Esophagus squamous epithelium (tissue), 5 donors: ENCODE measurements around the gene SGCD. TPM values are rescaled to one million over a fixed set of nuclear protein-coding genes. Genes with fewer than 3 reads are reported as not detected.

Experiments used
- DNase-seq: peaks from one replicate; lab custom pipeline; 2025; lab: John Stamatoyannopoulos, UW
- H3K27ac ChIP-seq, 4 donors: fragments of 200-600 bp; sonication (generic); one replicate each; pipeline ENCODE4 v1.5.1; 2016 to 2019; ENCODE audit warnings: mild to moderate bottlenecking in 1 of 4
- H3K27me3 ChIP-seq, 4 donors: fragments of 200-600 bp; sonication (generic); 1 replicate in 3 of 4; 2 replicates in 1 of 4; pipeline versions ENCODE4 v1.5.1 to v1.6.0; 2017 to 2021; ENCODE audit warnings: antibody characterized with exemption in 1 of 4
- H3K36me3 ChIP-seq, 3 donors: fragments of 200-600 bp; sonication (generic); one replicate each; pipeline ENCODE4 v1.5.1; 2016 to 2019
- H3K4me1 ChIP-seq, 3 donors: fragments of 200-600 bp; sonication (generic); one replicate each; pipeline ENCODE4 v1.5.1; 2017 to 2019
- H3K4me3 ChIP-seq, 4 donors: fragments of 200-600 bp; sonication (generic); 1 replicate in 3 of 4; 2 replicates in 1 of 4; pipeline ENCODE4 v1.5.1; 2016 to 2019; ENCODE audit warnings: mild to moderate bottlenecking in 2 of 4, moderate library complexity in 1 of 4
- H3K9me3 ChIP-seq, 3 donors: fragments of 200-600 bp; sonication (generic); one replicate each; pipeline ENCODE4 v1.5.1; 2016 to 2019
- POLR2A ChIP-seq, 4 donors: fragments of 450-650 bp; IDR thresholded peaks; one replicate each; pipeline ENCODE4 v1.6.1; 2017; ENCODE audit warnings: antibody characterized with exemption in 4 of 4, mild to moderate bottlenecking in 4 of 4, moderate library complexity in 3 of 4
- WGBS, 2 donors: methylation state at CpG; one replicate each; pipeline ENCODE4 v1.1.5; 2018; 5-methylcytosine and 5-hydroxymethylcytosine counted together
- intact Hi-C: fragments of 100-400 bp; cut with DNase I; formaldehyde crosslinking; loops from one replicate; pipeline ENCODE4 v1.15.0; 2022
- total RNA-seq, 4 donors: library from RNA; depleted of rRNA; stranded (reverse); fragments of >200 nt; gene quantifications; one replicate each; pipeline ENCODE4 v1.1.0, GENCODE V29; 2016
- TF ChIP-seq, protein P1 (sequence below), 6 experiments: fragments of 450-650 bp in 4 of 6; fragments of 200-600 bp in 2 of 6; sonication (generic) in 2 of 6; IDR thresholded peaks; one replicate each; pipeline ENCODE4 v1.5.1; 2016 to 2019; ENCODE audit warnings: antibody characterized with exemption in 6 of 6, mild to moderate bottlenecking in 4 of 6, moderate library complexity in 4 of 6
- donor health status: DM: yes; HTN: yes; CAD: no.

The SGCD gene
- total RNA-seq, 4 donors from 2014 or later, result 0.08 to 4.4 (median 0.64) TPM

GRCh38 chr5:156356238-156356637, 29.3 kb downstream of the SGCD start:
- Histone ChIP-seq H3K4me1 (no peaks in the 10 kb centered on the region), H3K9me3 (no peaks in the 10 kb centered on the region), H3K27ac (no peak overlapping the region), H3K4me3 (no peak overlapping the region), H3K27me3 (no peaks in the 10 kb centered on the region), H3K36me3 (no peaks in the 10 kb centered on the region)
- DNase-seq, result no peak
- WGBS, 2 donors, result 20% methylated on average over 2 of the region's 2 CpGs; no CpG with 5 or more reads in 1 of the 2 donors
- intact Hi-C loops, result no loop called here
- TF ChIP-seq POLR2A (IDR thresholded peaks at IDR 0.05), result no peak
- TF ChIP-seq, protein P1, sequence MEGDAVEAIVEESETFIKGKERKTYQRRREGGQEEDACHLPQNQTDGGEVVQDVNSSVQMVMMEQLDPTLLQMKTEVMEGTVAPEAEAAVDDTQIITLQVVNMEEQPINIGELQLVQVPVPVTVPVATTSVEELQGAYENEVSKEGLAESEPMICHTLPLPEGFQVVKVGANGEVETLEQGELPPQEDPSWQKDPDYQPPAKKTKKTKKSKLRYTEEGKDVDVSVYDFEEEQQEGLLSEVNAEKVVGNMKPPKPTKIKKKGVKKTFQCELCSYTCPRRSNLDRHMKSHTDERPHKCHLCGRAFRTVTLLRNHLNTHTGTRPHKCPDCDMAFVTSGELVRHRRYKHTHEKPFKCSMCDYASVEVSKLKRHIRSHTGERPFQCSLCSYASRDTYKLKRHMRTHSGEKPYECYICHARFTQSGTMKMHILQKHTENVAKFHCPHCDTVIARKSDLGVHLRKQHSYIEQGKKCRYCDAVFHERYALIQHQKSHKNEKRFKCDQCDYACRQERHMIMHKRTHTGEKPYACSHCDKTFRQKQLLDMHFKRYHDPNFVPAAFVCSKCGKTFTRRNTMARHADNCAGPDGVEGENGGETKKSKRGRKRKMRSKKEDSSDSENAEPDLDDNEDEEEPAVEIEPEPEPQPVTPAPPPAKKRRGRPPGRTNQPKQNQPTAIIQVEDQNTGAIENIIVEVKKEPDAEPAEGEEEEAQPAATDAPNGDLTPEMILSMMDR (IDR thresholded peaks at IDR 0.05), result no peak

- DNase-seq, result no peak
- Histone ChIP-seq H3K27ac (no peak overlapping the region), H3K36me3 (no peaks in the 10 kb centered on the region), H3K4me1 (no peaks in the 10 kb centered on the region), H3K9me3 (no peaks in the 10 kb centered on the region), H3K4me3 (no peak overlapping the region), H3K27me3 (no peaks in the 10 kb centered on the region)
- WGBS, 2 donors, result 71 to 83% methylated on average over 1 of the region's 1 CpG
- intact Hi-C loops, result no loop called here
- no peak for TF ChIP-seq POLR2A (IDR thresholded peaks at IDR 0.05)
- TF ChIP-seq, protein P1 (IDR thresholded peaks at IDR 0.05), result no peak
Observed at GRCh38 chr5:156359476-156359875, 32.5 kb downstream of the SGCD start.

- no peaks in the 10 kb centered on the region for H3K4me1 ChIP-seq
- H3K36me3 ChIP-seq, result no peaks in the 10 kb centered on the region
- H3K4me3 ChIP-seq, result no peak overlapping the region
- no peaks in the 10 kb centered on the region for H3K27me3 ChIP-seq
- TF ChIP-seq, protein P1 (IDR thresholded peaks at IDR 0.05), result no peak
- TF ChIP-seq POLR2A (IDR thresholded peaks at IDR 0.05), result no peak
- no peak for DNase-seq
- WGBS, 2 donors, result 65 to 69% methylated on average over 3 of the region's 3 CpGs
- H3K27ac ChIP-seq, result no peak overlapping the region
- intact Hi-C loops, result no loop called here
- H3K9me3 ChIP-seq, result no peaks in the 10 kb centered on the region
Observed at GRCh38 chr5:156361436-156362109, 34.6 kb downstream of the SGCD start.

DNA sequence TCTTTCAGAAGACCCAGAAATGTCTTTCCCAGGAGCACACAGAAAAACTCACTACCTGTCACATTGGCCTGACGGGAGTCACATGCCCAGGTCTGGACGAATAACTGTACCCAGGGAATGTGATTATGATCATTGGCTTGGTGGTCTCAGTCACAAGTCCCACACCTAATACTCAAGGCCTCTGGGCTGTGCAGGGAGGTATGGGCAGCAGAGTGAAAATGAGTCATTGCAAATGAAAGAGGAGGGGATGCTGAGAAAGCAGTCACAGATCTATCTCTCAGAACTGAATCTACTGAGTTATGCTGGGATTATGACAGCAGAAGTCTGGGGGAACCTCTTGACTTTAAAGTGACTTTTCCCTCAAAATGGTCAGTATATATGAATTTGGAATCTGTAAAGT, 36.9 kb downstream of the SGCD start:
- DNase-seq, result no peak
- WGBS, 2 donors, result 45% methylated on average over 2 of the region's 2 CpGs; no CpG with 5 or more reads in 1 of the 2 donors
- Histone ChIP-seq H3K4me3 (no peak overlapping the region), H3K4me1 (no peaks in the 10 kb centered on the region), H3K9me3 (peaks cover 0 to 2% (median 0%) of the 10 kb centered on the region in 3 donors), H3K36me3 (no peaks in the 10 kb centered on the region), H3K27me3 (no peaks in the 10 kb centered on the region), H3K27ac (no peak overlapping the region)
- intact Hi-C loops, result no loop called here
- TF ChIP-seq, protein P1 (IDR thresholded peaks at IDR 0.05), result no peak

DNA sequence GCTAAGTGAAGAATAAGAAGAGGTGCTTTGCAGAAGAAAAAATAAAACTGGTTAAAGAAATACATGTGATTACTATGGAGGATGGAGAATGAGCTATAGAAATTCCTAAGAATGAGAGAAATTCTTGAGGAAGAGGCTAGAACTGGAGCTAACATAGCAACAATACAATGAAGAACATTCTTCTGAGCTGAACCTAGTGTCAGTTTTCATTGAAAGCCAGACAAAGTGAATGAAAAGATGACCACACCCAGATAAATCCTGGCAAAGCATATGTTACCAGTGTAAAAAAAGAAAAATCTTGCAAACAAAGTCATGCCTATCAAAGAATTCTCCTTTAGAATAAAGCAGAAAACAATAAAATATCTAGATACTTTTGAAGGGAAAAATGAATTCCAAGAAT, 39.6 kb downstream of the SGCD start:
- no peak for DNase-seq
- Histone ChIP-seq H3K9me3 (peaks cover 0 to 4% (median 0%) of the 10 kb centered on the region in 3 donors), H3K27me3 (no peaks in the 10 kb centered on the region), H3K4me1 (no peaks in the 10 kb centered on the region), H3K36me3 (no peaks in the 10 kb centered on the region), H3K27ac (no peak overlapping the region), H3K4me3 (no peak overlapping the region)
- intact Hi-C loops, result no loop called here
- no peak for TF ChIP-seq POLR2A (IDR thresholded peaks at IDR 0.05)
- TF ChIP-seq, protein P1 (IDR thresholded peaks at IDR 0.05), result no peak
